ENCODE data around the gene DUSP5. TPM values are rescaled to one million over a fixed set of nuclear protein-coding genes. Genes with fewer than 3 reads are reported as not detected.

The DUSP5 gene
- total and polyA plus RNA-seq, 12 donors = 11.7 to 61.7 (median 17.4) TPM

DNA sequence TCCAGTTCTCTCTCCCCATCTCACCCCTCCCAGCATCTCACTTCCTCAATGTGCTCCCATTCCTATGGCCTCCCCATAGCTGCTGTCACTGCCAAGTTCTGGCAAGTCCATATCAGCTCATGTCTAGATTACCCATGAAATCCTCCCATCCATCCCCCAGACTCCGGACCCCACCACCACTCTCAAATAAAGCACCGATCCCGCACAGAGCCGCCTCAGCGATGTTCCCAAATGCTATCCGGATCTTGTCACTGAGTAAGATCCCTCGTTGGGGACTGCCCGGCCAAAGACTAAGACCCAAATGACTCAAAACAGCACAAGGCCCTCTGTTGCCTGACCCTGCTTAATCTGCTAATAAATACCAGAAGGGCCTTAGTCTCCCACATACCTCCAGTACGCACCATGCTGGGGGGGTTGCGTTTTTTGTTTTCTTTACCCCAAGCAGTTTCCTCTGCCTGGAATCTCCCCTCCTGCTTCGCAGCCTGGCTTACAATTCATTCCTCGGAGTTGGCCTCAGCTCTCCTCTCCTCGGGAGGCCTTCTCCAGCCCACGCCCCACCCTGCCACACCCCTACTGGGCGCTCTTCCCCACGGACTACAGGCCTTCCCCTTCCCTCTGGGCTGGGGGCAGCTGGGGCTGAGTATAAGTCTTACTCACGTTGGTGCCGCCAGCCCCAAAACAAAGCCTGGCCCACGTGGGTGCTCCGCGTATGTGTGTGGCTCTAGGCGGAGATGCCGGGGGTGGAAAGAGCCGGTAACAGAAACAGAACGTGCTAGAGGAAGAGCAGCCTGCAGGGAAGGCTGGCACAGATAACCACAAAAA is 1.8 kb upstream of the DUSP5 start:
- WGBS, 4 donors = 59 to 73% (median 68%) methylated on average over 24 to 25 of the region's 25 CpGs
- DNase-seq = peak in 3 of 7 donors; percentile 31 to 65 (median 37)
- Histone ChIP-seq H3K4me1 (replicated peaks in 1 of 2) (peaks cover 17 to 56% of the 10 kb centered on the region in 2 donors), H3K27ac (peak overlapping the region in 2 of 5 donors; percentile 95 to 98), H3K27me3 (no peaks in the 10 kb centered on the region), H3K36me3 (replicated peaks in 1 of 2) (no peaks in the 10 kb centered on the region), H3K9me3 (replicated peaks in 1 of 3) (no peaks in the 10 kb centered on the region), H3K4me3 (peak overlapping the region in 1 of 4 donors; percentile 68)
- TF ChIP-seq, protein P1, sequence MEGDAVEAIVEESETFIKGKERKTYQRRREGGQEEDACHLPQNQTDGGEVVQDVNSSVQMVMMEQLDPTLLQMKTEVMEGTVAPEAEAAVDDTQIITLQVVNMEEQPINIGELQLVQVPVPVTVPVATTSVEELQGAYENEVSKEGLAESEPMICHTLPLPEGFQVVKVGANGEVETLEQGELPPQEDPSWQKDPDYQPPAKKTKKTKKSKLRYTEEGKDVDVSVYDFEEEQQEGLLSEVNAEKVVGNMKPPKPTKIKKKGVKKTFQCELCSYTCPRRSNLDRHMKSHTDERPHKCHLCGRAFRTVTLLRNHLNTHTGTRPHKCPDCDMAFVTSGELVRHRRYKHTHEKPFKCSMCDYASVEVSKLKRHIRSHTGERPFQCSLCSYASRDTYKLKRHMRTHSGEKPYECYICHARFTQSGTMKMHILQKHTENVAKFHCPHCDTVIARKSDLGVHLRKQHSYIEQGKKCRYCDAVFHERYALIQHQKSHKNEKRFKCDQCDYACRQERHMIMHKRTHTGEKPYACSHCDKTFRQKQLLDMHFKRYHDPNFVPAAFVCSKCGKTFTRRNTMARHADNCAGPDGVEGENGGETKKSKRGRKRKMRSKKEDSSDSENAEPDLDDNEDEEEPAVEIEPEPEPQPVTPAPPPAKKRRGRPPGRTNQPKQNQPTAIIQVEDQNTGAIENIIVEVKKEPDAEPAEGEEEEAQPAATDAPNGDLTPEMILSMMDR (IDR thresholded peaks at IDR 0.05) = no peak
- TF ChIP-seq POLR2A (IDR thresholded peaks at IDR 0.05) = no peak
- intact Hi-C loops (cut with DNase I) = loop anchor here in 1 of 2 donors (10.0 kb wide), 1 partner anchor 141 kb away; no protein-coding TSS in a partner anchor

DNA sequence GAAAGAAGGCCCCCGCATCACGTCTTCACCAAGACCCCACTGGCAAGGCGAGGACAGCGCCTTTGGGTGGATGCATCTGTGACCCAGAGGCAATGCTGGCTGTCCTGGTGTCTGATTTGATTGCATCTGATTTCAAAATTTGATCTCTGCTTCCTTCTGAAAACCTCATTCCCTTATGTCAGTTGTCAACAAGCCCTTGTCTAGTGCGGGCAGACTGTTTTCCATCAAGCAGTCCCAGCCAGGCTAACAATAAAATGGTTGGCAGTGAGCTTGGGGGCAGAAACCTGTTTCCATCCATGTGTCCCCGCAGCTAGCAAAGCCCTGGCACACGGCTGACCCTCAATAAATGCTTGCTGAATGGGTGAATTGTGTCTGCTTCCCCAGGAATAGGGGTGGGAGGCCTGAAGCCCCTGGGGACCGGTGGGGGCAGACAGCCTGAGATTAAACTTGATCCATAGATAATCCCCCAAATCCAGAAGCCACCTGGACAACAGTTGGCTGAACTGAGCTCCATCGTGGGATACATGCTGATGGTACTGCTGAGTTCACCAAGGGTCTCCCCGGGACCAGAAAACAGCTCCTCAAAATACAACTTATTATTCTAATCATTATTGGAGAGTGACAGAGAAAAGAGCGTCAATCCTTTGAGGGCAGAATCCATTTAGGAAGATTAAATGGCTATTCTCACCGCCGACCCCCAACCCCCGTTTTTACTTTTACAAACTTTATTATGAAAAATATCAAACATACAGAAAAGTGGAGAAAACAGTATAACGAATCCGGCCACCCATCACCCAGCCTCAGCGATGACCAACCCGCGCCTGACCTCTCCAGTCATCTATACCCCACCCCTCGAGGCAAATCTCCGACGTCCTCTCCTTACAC is 912 bp upstream of the DUSP5 start:
- intact Hi-C loops (cut with DNase I) = loop anchor here in 1 of 2 donors (10.0 kb wide), 1 partner anchor 142 kb away; no protein-coding TSS in a partner anchor
- H3K4me3 ChIP-seq = peak overlapping the region in 3 of 4 donors; percentile 9 to 90 (median 68)
- H3K27me3 ChIP-seq = no peaks in the 10 kb centered on the region
- no peak for TF ChIP-seq POLR2A (IDR thresholded peaks at IDR 0.05)
- TF ChIP-seq, protein P1 (IDR thresholded peaks at IDR 0.05) = no peak
- peaks cover 26 to 56% of the 10 kb centered on the region in 2 donors for H3K4me1 ChIP-seq (replicated peaks in 1 of 2)
- H3K9me3 ChIP-seq (replicated peaks in 1 of 3) = no peaks in the 10 kb centered on the region
- DNase-seq = peak in 1 of 7 donors; percentile 17
- H3K27ac ChIP-seq = peak overlapping the region; percentile 87 to 98 (median 95)
- 22 to 32% (median 25%) methylated on average over 20 to 22 of the region's 22 CpGs for WGBS, 4 donors
- H3K36me3 ChIP-seq (replicated peaks in 1 of 2) = no peaks in the 10 kb centered on the region

DNA sequence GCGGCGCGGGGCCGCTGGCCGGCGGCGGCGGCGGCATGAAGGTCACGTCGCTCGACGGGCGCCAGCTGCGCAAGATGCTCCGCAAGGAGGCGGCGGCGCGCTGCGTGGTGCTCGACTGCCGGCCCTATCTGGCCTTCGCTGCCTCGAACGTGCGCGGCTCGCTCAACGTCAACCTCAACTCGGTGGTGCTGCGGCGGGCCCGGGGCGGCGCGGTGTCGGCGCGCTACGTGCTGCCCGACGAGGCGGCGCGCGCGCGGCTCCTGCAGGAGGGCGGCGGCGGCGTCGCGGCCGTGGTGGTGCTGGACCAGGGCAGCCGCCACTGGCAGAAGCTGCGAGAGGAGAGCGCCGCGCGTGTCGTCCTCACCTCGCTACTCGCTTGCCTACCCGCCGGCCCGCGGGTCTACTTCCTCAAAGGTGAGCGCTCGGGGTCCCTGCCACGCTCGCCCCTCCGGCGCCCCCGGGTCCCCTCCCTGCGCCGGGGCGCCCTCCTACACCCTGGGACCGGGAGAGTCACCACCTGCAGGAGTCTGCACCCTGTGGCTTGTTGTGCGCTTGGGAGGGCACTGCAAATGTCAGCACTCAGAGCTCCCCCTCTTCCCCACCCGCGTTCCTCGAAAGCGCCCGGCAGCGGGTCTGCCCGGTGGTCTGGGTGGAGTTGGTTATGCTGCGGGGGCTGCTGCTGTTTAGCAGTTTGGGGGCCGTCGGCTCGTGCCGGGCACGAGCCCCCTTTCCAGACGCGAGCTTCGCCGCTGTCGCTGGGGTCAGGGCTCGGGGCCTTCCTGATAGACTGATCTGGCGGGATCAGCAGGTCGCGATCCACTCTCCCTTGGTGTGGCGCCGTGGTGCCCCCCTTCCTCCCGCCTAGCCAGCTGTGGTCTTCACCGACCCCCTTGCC is 627 bp downstream of the DUSP5 start:
- Histone ChIP-seq H3K27ac (peak overlapping the region in 4 of 5 donors; percentile 92 to 98 (median 96)), H3K4me1 (replicated peaks in 1 of 2) (peaks cover 28 to 64% of the 10 kb centered on the region in 2 donors), H3K4me3 (peak overlapping the region; percentile 22 to 90 (median 46)), H3K9me3 (replicated peaks in 1 of 3) (no peaks in the 10 kb centered on the region), H3K36me3 (replicated peaks in 1 of 2) (no peaks in the 10 kb centered on the region), H3K27me3 (no peaks in the 10 kb centered on the region)
- 1 to 29% (median 3%) methylated on average over 12 to 107 of the region's 107 CpGs for WGBS, 4 donors
- intact Hi-C loops (cut with DNase I) = loop anchor here in 1 of 2 donors (10.0 kb wide), 1 partner anchor 144 kb away; no protein-coding TSS in a partner anchor
- TF ChIP-seq, protein P1 (IDR thresholded peaks at IDR 0.05) = peak in 1 of 6 experiments; percentile 24
- no peak for TF ChIP-seq POLR2A (IDR thresholded peaks at IDR 0.05)
- peak; percentile 61 to 78 (median 71) for DNase-seq
